Transverse colon (tissue), 3 donors: ENCODE measurements around the gene PSMB7.

Source experiments
- CTCF ChIP-seq, 5 experiments: fragments of 200-600 bp in 3 of 5; fragments of 450-650 bp in 2 of 5; sonication (generic) in 3 of 5; IDR thresholded peaks; 1 replicate in 2 of 5; 2 replicates in 3 of 5; pipeline ENCODE4 v1.5.1; 2016 to 2017; ENCODE audit warnings: antibody characterized with exemption in 5 of 5, inconsistent platforms in 3 of 5, mild to moderate bottlenecking in 2 of 5, moderate library complexity in 1 of 5
- POLR2A ChIP-seq: fragments of 450-650 bp; IDR thresholded peaks from one replicate; pipeline ENCODE4 v1.6.1; 2016; ENCODE audit warnings: antibody characterized with exemption, mild to moderate bottlenecking, moderate library complexity

GRCh38 chr9:124448019-124448418 lies 32.8 kb upstream of the PSMB7 start:
- TF ChIP-seq CTCF (IDR thresholded peaks at IDR 0.05) (no peak), POLR2A (no peak)
